NCI-H345 treated with DMSO at 0.1 percent for 48 hours (cell line): Measurements from ENCODE around the gene GPR158.

Experiments used
- DNase-seq: peaks from one replicate; lab custom pipeline; 2025; ENCODE audit not compliant: unreplicated experiment; lab: John Stamatoyannopoulos, UW

The GPR158 gene

DNA sequence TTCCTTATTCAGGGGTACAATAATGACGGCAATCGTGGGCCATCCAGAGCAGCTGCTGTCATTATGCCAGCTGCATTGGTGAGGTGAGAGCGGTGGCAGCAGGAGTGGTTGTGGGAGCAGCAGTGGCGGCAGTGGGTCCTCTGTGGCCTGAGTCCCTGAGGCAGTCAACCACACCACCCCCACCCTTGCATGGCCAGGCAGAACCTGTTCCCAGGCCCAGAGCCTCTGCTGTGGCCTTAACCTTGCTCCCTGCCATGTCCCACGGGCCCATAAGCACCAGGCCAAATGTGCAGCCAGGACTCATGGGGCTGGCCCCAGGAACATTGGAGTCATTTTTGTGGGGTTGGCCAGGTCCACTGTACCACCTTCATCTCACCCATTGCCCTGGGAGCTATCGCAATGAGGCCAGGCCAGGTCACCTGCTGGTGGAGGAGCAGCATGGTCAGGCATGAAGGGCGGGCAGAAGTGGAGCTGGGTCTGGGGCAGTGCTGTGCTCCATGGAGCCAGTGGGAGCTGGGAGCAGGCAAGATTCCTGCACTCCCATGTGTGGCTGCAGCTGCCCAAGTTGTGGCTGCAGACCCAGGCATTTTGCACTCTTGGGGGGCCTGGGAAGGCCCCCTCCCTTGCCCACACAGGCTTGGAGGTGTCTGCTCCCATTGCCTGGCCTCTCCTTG is 213.5 kb downstream of the GPR158 start:
- DNase-seq, result no peak

DNA sequence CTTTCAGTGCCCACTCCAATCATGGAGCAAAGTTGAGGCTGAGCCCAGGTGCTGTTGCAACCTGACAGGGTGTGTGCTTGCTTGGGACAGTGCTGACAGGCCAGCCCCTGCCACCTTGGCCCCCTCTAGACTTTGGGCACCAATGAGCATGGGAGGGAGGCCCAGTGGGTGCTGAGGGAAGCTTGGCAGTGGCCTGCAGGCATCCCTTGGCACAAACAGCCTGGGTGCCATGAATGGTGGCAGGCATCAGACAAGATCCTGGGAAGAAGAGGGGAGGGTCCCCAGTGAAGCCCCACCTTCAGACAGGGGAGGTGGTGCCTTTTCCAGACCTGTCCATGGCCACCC is 214.0 kb downstream of the GPR158 start:
- DNase-seq, result no peak

DNA sequence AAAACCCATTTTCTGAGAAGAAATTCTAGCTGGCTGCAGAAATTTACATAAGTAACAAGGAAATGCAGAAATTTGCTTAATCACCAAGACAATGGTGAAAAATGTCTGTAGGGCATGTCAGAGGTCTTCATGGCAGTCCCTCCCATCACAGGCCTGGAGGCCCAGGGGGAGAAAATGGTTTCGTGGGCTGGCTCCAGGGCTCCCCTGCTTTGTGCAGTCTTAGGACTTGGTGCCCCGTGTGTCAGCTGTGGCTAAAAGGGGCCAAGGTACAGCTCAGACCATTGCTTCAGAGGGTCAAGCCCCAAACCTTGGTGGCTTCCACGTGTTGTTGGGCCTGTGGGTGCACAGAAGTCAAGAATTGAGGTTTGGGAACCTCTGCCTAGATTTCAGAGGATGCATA is 215.9 kb downstream of the GPR158 start:
- DNase-seq, result no peak

- no peak for DNase-seq
Observed at GRCh38 chr10:25392132-25392531, 217.3 kb downstream of the GPR158 start.

DNA sequence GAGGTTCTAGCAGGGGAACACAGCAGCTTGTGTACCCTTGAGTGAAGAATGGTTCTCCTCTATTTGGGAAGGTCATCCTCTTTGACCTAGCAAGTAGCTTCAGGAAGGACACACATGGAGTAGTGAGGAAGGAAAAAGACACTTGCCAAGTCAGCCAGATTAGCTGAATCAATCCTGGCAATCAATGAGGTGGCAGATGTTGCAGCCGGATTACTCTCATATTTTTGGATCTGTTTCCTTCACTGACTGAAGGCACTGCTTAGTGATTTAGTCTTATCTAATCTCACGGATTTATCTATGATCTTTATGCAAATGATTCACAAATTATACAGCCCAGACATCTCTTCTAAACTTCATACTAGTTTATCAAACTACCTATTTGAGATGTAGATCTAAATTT is 218.8 kb downstream of the GPR158 start:
- no peak for DNase-seq

- DNase-seq, result no peak
Observed at GRCh38 chr10:25398680-25399079, 223.9 kb downstream of the GPR158 start.

DNA sequence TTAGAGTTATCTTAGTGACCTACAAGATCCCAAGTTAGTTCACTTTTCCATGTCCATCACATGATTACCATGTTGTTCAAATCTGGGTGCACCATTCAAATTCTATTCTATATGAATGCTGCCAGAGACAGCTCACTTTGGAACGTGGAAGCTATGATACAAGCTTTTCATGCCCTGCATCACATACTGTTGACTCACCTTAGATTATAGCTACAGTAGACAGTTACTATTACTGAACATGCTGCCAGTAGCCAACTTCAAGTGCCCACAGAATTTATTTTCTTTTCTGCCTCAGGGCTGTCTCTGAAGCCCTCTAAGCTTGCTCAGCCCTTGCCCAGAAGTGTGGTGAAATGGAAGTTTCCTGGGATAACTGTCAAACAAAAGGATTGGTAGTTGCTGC is 231.1 kb downstream of the GPR158 start:
- no peak for DNase-seq

DNA sequence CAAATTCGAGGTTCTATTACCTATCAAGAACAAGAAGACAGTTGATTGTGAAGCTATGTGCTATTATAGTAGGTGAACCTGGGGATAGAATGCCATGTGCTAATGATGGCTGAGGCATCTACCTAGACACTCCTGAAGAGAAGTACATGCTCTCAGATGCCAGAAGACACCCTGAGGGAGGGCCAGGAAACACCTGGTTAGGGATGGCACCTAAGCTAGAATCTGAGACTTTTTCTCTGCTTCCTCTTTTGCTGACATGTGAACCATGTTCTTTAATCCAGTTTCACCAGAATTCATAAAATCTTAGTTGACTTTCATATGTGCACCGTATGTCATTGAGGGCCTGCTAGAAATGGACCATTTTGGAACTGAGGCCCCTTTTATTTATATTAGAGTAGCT is 242.8 kb downstream of the GPR158 start:
- DNase-seq, result no peak

- DNase-seq, result no peak
Observed at GRCh38 chr10:25425776-25426175, 251.0 kb downstream of the GPR158 start.

GRCh38 chr10:25436431-25436830 is 261.6 kb downstream of the GPR158 start:
- DNase-seq, result no peak

- no peak for DNase-seq
Observed at GRCh38 chr10:25441270-25441669, 266.5 kb downstream of the GPR158 start.

- DNase-seq, result no peak
Observed at GRCh38 chr10:25444266-25444665, 269.5 kb downstream of the GPR158 start.

DNA sequence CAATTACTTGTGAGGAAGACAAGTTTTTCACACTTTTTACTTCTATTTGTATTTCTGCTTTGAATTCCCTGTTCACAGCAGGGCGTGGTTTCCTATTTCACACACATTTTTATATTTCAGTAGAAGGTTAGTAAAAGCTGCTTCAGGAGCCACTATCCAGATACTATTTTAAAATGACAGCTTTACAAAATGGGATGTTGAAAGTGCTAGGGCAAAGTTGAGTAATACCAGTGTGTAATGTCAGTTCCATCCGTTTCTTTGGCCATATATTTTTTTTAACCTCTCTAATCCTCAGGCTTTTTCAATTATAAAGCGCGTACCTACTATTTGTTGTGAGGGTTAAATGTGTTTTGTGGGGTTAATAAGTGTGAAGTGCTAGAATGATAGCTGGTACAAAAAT is 276.6 kb downstream of the GPR158 start:
- DNase-seq, result no peak

GRCh38 chr10:25453619-25454018 is 278.8 kb downstream of the GPR158 start:
- DNase-seq, result no peak

GRCh38 chr10:25455980-25456567 is 281.3 kb downstream of the GPR158 start:
- no peak for DNase-seq

- no peak for DNase-seq
Observed at GRCh38 chr10:25457552-25457951, 282.8 kb downstream of the GPR158 start.

- peak; percentile 4 for DNase-seq
Observed at GRCh38 chr10:25465582-25466372, 291.0 kb downstream of the GPR158 start.

- DNase-seq, result no peak
Observed at GRCh38 chr10:25467881-25468280, 293.1 kb downstream of the GPR158 start.

GRCh38 chr10:25481467-25481866 is 306.7 kb downstream of the GPR158 start:
- DNase-seq, result no peak

GRCh38 chr10:25483999-25484398 is 309.2 kb downstream of the GPR158 start:
- DNase-seq, result no peak

- no peak for DNase-seq
Observed at GRCh38 chr10:25487266-25487665, 312.5 kb downstream of the GPR158 start.

GRCh38 chr10:25492040-25492439 is 317.2 kb downstream of the GPR158 start:
- no peak for DNase-seq
